Activated naive CD4-positive, alpha-beta T cell (primary cell): ENCODE results near the gene EEF1AKMT4.

Source experiments
- DNase-seq, 4 experiments: peaks; one replicate each; lab custom pipeline; 2025; lab: John Stamatoyannopoulos, UW

Gene EEF1AKMT4

DNA sequence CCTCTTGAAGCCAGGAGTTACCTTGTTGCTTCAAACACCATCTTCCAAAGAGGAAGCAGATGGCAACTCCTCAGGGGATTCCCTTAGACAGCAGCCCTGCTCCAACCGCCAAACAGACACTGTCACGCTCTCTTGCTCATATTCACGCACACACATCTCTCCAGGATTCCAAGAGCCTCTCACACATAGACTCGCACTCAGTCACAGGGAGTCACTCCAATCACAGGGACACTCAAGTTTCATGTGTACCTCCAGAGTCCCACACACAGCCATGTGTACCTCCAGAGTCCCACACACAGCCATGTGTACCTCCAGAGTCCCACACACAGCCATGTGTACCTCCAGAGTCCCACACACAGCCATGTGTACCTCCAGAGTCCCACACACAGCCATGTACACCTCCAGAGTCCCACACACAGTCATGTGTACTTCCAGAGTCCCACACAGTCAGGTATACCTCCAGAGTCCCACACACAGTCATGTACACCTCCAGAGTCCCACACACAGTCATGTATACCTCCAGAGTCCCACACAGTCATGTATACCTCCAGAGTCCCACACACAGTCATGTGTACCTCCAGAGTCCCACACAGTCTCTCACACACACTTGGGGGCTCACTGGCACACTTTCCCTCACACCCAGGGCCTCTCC, 14.0 kb upstream of the EEF1AKMT4 start:
- DNase-seq = no peak

DNA sequence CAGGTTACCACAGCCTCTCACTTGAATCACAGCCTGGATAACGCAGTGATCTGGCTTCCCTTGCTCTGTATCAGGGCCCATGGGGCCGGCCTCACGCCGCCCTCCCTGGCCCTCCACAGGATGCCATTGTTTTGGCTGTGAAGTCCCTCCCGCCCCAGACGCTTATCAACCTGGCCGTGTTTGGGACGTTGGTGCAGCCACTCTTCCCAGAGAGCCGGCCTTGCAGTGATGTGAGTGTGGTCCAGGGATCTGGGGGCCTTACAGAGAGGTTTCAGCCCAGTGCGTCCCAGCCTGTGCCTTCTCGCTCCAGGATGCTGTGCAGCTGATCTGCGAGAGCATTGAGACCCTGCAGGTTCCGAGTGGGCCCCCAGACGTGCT, 13.4 kb upstream of the EEF1AKMT4 start:
- DNase-seq = no peak

DNA sequence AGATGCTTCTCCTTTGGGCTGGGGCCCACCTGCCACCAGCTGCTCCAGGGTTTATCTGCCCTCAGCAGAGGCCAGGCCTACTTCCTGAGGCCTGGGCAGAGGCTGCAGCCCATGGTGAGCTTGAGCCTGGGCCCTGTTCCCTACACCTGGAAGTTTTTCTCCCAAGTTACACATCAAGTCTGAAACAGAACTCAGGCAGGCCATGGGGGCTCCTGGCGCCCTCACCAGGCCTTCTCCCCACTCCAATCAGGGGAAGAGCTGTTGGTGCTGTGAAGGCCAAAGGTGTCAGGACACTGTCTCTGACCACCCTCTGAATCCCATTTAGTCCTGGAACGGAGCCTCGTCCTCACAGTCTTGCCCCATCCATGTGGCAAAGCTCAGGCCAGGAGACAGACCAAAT, 12.8 kb upstream of the EEF1AKMT4 start:
- no peak for DNase-seq

DNA sequence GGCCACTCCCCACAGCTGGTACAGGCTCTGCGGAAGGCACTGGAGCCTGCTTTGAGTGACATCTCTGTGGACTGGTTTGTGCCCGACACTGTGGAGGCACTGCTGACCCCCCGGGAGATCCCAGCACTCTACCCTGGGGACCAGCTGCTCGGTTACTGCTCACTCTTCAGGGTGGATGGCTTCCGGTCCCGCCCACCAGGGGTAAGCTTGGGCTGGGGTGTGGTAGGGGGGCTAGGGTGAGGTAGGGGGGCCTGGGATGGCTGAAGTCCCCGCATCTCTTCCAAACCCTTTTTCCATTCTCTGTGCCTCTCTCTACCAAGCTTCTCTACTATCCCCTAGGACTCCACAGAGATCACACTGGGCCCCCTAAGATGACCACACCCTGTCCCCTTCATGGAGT, 12.3 kb upstream of the EEF1AKMT4 start:
- no peak for DNase-seq

DNA sequence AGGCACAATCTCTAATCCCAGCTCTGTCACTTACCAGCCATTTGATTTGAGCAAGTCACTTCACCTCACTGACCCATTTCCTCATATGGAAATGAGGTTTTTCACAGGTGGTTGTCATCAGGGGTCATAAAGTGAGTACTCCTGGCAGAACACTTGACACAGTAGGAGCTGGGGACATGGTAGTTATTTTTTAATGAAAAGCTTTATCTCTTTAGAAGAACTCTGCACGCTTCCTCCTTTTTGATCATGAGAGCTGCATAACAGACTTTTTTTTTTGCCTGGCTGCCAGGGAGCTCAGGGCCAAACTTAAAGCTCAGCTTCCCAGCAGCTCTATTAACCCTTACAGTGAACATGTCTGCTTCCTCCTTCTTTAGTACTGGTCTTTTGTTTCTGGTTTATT, 11.7 kb upstream of the EEF1AKMT4 start:
- DNase-seq = no peak

DNA sequence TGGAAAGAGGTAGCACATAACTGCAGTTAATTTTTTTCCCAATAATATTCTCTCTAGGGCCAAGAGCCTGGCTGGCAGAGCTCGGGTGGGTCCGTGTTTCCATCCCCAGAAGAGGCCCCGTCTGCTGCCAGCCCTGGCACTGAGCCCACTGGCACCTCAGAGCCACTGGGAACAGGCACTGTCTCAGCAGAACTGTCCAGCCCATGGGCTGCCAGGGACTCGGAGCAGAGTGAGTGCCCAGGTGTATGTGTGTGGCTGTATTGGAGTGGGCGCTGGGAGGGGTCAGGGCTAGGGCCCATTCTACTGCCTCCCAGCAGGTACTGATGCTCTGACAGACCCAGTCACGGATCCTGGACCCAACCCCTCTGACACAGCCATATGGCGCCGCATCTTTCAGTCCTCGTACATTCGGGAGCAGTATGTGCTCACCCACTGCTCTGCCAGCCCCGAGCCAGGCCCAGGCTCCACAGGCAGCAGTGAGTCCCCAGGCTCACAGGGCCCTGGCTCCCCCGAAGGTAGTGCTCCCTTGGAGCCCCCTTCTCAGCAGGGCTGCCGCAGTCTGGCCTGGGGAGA, 11.1 kb upstream of the EEF1AKMT4 start:
- no peak for DNase-seq

DNA sequence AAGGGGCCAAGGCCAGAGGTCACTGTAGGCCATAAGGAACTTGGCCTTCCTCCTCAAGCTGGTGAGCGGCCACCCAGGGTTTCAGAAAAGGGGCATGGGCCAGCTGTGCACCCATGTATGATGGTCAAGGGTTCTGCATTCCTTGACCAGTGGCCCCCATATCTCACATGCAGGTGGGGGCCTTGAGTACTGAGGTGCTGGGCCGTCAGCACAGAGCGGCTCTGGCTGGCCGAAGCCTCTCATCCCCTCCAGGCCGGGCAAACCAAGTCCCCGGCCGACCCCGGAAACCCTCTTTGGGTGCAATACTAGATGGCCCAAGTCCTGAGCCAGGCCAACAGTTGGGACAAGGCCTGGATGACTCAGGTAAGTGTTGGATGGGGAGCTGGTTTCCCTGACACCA, 10.3 kb upstream of the EEF1AKMT4 start:
- DNase-seq = no peak

DNA sequence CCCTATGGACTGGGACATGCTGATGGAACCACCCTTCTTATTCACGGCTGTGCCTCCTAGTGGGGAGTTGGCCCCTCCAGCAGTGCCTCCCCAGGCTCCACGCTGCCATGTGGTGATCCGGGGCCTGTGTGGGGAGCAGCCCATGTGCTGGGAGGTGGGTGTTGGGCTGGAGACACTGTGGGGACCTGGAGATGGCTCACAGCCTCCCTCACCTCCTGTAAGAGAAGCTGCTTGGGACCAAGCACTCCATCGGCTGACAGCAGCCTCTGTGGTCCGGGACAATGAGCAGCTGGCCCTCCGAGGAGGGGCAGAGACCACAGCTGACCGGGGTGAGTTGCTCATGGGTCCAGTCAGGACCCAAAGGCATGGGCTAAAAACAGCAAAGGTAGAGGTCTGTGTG, 9.8 kb upstream of the EEF1AKMT4 start:
- no peak for DNase-seq

DNA sequence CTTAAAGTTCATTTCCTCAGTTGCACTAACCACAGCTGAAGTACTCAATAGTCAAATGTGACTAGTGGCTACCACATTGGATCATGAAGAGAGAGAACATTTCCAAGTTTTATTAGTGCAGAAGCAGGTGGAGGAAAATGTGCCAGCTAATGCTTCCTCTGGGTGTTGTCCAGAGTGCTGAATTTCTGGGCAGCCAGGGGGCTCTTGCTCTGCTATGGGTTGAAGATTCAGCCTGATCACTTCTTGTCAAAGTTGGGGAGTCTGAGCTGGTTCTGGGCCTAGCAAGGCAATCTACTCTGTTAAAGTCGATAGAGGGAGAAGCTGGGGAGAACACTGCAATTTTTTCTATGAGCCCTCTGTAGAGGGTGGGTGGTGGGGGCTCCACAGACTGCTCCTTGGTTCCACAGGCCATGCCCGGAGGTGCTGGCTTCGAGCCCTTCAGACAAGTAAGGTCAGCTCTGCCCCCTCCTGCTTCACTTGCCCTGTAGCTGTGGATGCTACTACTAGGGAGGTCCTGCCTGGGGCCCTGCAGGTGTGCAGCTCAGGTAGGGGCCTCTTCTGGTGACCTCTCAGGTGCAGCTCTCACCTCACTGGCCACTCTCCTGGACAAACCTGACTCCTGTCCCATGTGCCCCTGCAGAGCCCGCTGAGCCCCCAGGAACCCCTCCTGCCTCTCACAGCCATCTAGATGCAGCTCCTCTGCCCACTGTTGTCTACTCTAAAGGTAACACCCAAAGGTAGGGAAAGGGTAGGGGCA, 8.9 kb upstream of the EEF1AKMT4 start:
- no peak for DNase-seq

DNA sequence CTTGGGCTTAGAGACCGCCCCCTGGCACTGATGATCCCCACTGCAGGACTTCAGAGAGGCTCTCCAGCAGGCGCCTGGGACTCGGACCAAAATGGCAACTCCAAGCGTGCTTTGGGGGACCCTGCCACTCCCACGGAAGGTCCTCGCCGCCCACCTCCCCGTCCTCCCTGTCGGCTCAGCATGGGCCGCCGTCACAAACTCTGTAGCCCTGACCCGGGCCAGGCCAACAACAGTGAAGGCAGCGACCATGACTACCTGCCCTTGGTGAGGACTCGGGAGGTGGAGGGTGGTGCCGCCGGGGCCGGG, 8.4 kb upstream of the EEF1AKMT4 start:
- DNase-seq = no peak

DNA sequence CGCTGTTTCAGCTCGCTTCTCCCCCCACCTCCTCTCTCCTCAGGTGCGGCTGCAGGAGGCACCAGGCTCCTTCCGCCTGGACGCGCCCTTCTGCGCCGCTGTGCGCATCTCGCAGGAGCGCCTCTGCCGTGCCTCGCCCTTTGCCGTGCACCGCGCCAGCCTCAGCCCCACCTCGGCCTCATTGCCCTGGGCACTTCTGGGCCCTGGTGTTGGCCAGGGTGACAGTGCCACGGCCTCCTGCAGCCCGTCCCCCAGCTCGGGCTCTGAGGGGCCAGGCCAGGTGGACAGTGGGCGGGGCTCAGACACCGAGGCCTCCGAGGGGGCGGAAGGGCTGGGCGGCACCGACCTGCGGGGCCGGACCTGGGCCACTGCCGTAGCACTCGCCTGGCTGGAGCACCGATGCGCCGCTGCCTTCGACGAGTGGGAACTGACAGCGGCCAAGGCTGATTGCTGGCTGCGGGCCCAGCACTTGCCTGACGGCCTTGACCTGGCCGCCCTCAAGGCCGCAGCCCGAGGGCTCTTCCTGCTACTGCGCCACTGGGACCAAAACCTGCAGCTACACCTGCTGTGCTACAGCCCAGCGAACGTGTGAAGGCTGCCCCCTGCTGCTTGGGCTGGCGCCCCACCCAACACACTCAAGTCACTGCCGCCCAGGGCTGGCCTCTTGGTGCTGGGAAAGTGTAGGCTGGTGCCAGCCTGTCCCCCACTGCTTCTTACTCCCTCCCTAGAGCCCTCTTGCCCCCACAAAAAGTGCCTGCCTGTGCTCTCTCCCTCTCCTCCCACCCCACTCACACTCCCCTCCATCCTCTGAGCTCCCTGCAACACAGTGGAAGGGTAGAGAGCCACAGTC, 7.8 kb upstream of the EEF1AKMT4 start:
- no peak for DNase-seq

DNA sequence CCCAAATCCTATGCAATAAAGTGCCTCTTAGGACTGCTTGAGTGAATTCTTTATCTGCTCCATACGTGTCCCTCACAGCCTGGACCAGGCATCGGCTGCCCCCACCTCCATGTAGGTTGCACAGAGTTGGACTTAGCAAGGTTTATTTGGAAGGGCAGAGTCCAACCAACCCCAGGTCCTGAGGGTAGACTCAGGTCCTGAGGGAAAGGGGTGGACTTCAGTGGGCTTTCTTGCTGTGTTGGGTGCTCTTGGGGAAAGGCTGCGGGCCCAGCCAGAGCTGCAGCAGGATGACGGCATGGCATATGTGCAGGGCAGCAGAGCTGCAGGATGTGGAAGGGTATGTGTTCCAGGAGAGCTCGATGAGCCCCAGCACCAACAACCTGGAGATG, 7.2 kb upstream of the EEF1AKMT4 start:
- DNase-seq = no peak

DNA sequence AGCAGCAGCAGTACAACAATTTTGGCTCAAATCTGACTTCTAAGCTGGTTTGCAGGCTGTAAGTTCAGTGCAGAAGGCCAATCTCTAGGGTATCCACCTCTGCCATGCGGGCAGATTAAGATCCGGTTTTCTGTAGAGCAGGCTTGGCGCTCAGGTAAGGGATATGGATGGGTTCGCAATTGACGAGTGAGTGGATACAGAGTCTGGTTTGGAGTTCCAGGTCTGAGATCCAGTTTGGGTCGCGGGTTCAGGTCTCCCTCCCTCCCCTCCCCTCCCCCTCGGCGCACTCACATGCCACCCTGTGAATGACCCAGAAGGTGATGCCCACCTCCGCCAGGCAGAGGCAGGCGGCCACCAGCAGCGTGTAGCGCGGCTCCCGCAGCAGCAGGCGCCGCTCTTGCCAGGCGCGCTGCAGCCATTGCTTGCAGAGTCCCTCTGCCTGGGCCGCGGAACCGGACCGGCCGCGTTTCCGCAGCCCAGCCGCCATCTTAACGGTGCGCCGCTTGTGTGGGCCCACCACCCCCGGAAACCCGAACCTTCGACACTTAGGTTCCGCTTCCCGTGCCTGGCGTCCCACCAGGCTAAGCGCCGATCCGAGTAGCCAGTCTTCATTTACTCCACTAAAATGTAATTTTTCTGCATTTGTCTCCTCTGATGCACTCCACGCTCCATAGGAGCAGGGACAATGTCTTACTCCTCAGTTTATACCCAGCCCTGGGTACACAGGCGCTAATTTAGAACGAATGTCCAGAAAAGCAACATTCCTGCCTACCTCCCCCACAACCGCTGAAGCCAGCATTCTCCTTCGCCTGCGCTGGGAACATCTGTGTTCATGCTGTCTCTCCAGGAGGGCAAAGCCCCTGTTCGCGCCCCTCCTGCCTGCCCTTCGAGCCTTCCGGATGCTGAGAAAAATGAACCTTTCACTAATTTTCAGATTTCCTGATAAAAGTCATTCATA, 739 bp upstream of the EEF1AKMT4 start, which contains the start of gene ALG3:
ALG3 (minus strand) TSS at position 509 of the 958 bp plus-strand sequence; CDS start at position 487, 22 bp downstream.
- peak; percentile 53 to 82 (median 76) for DNase-seq

DNA sequence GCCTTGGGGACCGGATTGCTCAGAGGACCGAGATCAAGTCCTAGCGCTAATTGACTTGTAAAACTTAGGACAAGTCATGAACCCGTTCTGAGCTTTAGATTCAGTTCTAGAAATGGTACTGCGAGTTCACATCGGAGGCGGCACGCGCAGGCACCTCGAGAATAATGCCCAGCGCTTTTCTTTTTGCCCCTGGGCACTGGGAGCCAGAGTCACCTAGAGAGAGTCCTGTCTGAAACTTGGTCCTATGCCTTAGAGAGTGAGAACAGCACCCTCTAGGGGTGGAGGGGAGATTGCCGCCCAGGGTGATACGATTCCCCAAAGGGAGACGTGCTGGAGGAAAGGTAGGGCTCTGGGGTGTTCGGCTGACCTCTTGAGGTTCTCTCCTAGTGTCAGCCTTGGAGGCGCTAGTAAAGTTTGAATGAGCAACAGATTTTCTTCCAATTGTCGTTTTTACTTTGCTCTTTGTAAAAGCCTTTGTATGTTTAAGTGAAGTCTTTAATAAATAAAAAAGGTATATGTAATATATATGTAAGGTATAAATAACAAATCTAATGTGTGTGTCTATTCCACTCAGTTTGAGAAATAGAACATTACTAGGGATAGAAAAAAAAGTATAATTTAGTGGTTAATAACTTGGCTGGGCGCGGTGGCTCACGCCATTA, 826 bp downstream of the EEF1AKMT4 start:
- peak; percentile 59 to 78 (median 75) for DNase-seq

DNA sequence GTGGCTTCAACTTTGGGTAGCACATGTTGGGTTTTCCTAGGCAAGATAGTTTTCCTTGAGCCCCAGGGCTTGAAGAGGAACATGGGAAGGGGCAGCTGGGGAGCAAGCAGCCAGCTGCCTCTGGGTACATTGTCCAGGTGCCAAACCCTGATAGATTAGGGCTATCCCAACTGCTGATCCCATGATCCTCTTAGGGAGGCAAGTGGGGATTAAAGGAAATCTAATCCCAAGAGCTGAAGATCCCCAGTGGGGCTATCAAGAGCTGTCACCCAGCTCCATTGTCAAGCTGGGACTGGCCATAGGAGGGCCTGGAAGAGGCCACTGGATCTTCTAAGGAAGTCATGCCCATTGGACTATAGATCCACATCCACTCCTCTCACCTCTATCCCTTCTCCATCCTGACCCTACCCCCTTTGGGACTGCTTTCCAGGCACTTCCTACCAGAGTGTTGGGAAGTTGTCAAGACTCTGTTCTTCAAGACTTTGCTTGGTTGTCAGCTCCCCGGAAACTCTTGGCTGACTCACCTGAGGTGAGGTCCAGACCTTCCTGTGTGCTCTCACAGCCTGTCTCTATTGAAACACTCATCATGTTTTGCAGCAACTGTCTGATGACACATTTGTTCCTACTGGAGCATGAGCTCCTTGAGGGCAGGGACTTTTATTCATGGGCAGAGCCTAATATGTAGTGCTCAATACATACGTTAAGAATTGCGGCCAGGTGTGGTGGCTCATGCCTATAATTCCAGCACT, 6.0 kb downstream of the EEF1AKMT4 start:
- DNase-seq = no peak

DNA sequence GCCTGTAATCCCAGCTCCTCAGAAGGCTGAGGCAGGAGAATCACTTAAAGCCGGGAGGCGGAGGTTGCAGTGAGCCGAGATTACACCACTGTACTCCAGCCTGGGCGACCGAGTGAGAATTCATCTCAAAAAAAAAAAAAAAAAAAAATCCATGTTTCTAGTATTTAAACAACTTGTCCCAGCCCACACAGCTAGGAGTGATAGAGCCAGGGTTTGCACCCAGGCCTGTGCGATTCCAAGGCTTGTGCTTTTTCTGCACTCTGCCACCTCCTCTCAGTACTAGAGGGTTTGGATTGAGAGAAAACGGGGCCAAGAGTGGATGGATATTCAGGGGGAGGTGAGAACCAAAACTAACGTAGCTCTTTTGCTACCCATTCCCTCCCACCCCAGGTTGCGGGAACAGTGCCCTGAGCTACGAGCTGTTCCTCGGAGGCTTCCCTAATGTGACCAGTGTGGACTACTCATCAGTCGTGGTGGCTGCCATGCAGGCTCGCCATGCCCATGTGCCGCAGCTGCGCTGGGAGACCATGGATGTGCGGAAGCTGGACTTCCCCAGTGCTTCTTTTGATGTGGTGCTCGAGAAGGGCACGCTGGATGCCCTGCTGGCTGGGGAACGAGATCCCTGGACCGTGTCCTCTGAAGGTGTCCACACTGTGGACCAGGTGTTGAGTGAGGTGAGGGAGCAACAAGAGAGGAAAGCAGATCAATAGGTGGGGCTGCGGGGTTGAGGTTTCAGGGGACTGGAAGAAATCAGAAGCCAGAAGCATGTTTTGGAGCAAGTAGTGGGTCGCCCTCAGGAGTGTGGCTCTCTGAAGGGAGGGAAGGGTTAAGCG, 7.8 kb downstream of the EEF1AKMT4 start:
- no peak for DNase-seq

DNA sequence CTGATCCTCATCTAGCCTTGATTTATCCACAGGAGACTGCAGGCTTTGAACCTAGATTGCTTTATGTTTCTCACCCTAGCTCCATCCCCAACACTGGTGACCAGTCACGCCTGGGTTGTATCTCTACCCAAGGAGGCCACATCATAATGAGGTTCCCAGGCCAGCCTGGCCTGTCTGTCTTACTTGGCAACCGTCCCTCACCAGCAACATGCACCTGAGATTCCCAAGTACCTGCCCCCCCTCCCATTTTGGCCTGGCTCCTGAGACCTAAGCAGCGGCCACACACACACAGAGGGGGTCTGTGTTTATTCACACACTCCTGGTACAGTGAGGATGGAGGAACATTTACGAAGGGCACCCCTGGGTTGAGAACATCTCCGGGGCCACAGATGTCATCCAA, 9.5 kb downstream of the EEF1AKMT4 start:
- DNase-seq = no peak

DNA sequence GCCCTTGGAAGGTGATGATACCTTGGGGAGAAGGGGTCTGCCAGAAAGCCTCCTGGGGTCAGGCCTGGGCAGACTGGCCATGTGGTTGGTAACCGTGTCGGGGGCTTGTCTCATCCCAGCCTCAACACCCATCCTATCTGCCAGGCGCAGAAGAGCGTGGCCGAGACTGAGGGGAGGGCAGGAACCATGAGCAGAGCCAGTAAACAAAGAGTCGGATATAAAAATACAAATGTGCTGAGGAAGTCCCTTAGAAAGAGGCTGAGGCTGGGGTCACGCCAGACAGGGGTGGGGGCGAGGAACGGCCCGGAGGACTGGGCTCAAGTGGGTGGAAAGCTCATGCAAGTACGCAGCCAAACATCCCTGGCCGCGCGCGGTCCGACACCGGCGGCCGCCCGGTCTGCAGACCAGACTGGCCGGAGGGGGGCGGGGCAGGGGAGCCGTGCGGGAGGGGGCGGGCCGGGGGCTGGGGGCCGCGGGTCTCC, 10.0 kb downstream of the EEF1AKMT4 start:
- DNase-seq = no peak
